Gastrocnemius medialis (tissue), 4 donors: Measurements from ENCODE around the gene ARRDC5.

Source experiments
- POLR2A ChIP-seq, 2 donors: fragments of 450-650 bp; IDR thresholded peaks; one replicate each; pipeline ENCODE4 v1.6.1; 2017; ENCODE audit warnings: antibody characterized with exemption in 2 of 2, mild to moderate bottlenecking in 2 of 2, moderate library complexity in 2 of 2
- TF ChIP-seq, protein P1 (sequence below), 5 experiments: fragments of 450-650 bp in 3 of 5; fragments of 200-600 bp in 2 of 5; sonication (generic) in 2 of 5; IDR thresholded peaks in 4 of 5; conservative IDR thresholded peaks in 1 of 5; 1 replicate in 4 of 5; 2 replicates in 1 of 5; pipeline ENCODE4 v1.5.1; 2016 to 2019; ENCODE audit warnings: antibody characterized with exemption in 5 of 5, mild to moderate bottlenecking in 3 of 5, moderate library complexity in 3 of 5

DNA sequence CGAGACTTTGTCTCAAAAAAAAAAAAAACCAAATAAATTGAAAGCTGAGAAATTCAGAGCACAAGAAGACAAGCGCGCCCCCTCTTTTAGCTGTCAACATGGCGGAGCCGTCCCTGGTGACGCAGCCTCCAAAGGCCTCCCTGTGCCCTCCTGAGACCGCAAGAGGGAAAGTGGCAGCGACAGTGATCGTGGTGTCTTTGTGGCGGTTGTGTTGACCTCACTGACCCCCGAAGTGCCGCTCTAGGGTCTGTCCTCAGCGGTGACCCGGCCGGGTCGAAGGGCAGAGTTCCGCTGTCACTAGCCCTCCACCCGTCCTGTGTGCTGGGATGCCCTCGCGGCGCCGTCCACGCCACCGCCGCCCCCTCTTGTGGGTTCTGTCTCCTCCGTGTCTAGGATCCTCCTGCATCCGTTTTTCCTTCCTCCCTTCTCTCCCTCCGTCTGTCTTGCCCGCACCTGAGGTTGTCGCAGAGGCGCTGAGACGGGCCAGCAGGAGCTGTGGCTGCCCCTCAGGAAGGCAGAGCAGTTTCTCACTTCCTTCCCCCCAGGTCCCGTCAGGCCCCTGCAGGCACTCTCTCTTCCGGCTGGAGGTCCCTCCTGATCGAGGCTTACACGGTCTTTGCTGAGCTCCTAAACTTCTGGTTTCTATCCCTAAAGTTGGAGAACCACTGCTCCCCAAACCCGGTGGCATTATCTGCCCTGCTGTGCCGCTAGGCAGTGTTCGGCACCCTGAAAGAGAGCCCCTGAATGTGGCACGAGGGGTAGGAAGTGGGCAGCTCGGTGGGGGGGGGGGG lies 13.8 kb upstream of the ARRDC5 start:
- TF ChIP-seq, protein P1, sequence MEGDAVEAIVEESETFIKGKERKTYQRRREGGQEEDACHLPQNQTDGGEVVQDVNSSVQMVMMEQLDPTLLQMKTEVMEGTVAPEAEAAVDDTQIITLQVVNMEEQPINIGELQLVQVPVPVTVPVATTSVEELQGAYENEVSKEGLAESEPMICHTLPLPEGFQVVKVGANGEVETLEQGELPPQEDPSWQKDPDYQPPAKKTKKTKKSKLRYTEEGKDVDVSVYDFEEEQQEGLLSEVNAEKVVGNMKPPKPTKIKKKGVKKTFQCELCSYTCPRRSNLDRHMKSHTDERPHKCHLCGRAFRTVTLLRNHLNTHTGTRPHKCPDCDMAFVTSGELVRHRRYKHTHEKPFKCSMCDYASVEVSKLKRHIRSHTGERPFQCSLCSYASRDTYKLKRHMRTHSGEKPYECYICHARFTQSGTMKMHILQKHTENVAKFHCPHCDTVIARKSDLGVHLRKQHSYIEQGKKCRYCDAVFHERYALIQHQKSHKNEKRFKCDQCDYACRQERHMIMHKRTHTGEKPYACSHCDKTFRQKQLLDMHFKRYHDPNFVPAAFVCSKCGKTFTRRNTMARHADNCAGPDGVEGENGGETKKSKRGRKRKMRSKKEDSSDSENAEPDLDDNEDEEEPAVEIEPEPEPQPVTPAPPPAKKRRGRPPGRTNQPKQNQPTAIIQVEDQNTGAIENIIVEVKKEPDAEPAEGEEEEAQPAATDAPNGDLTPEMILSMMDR (IDR thresholded peaks at IDR 0.05 in 4 of 5, conservative IDR thresholded peaks at IDR 0.05 in 1 of 5) = no peak
- TF ChIP-seq POLR2A (IDR thresholded peaks at IDR 0.05) = no peak
